ENCODE data around the gene PRC1.
"Not testable (repeated sequence)": the region's sequence is repeated elsewhere in the genome, so short reads cannot be mapped to it uniquely, and the experiment has no call there.

The PRC1 gene

GRCh38 chr15:90931828-90932659, 62.3 kb downstream of the PRC1 start, which contains the start of gene HDDC3:
Gene HDDC3 (minus strand): TSS chr15:90932549. CDS start chr15:90932540, 9 bp downstream.
- peak; percentile 82 to 89 (median 86) for DNase-seq

- DNase-seq = no peak
These were observed 62.8 kb downstream of the PRC1 start for GRCh38 chr15:90931575-90931827.

GRCh38 chr15:90930861-90931574, 63.3 kb downstream of the PRC1 start:
- DNase-seq = no peak

GRCh38 chr15:90929246-90930019, 64.9 kb downstream of the PRC1 start:
- DNase-seq = no peak

- not testable (repeated sequence) for DNase-seq
These were observed 66.2 kb downstream of the PRC1 start for GRCh38 chr15:90928106-90928505.

GRCh38 chr15:90926766-90927165, 67.6 kb downstream of the PRC1 start:
- DNase-seq = not testable (repeated sequence)

GRCh38 chr15:90924375-90924774, 70.0 kb downstream of the PRC1 start:
- DNase-seq = no peak

- not testable (repeated sequence) for DNase-seq
These were observed 71.5 kb downstream of the PRC1 start for GRCh38 chr15:90922712-90923322.

- no peak for DNase-seq
These were observed 72.4 kb downstream of the PRC1 start for GRCh38 chr15:90921887-90922286.

GRCh38 chr15:90918835-90919234, 75.5 kb downstream of the PRC1 start:
- no peak for DNase-seq

- no peak for DNase-seq
These were observed 76.1 kb downstream of the PRC1 start for GRCh38 chr15:90918034-90918788.

GRCh38 chr15:90917569-90917968, 76.8 kb downstream of the PRC1 start:
- no peak for DNase-seq

- DNase-seq = no peak
These were observed 77.9 kb downstream of the PRC1 start for GRCh38 chr15:90916461-90916860.

All from activated CD4-positive, CD25-positive, alpha-beta regulatory T cell (primary cell).